AG10803 (cell line): ENCODE measurements around the gene NPHP1.
"Not testable (repeated sequence)": the region's sequence is repeated elsewhere in the genome, so short reads cannot be mapped to it uniquely, and the experiment has no call there.

ENCODE experiments used
- DNase-seq: peaks from one replicate; pipeline ENCODE4 v3.0.0; 2010; ENCODE audit warnings: low read depth
- H3K4me3 ChIP-seq: 2 replicates; pipeline ENCODE4 v1.5.1; 2011; ENCODE audit warnings: mild to moderate bottlenecking, low read length, control low read depth
- TF ChIP-seq, protein P1 (sequence below): conservative IDR thresholded peaks from 2 replicates; pipeline ENCODE4 v1.5.1; 2011; ENCODE audit warnings: mild to moderate bottlenecking, low read length, control low read depth, inconsistent platforms

Gene NPHP1

DNA sequence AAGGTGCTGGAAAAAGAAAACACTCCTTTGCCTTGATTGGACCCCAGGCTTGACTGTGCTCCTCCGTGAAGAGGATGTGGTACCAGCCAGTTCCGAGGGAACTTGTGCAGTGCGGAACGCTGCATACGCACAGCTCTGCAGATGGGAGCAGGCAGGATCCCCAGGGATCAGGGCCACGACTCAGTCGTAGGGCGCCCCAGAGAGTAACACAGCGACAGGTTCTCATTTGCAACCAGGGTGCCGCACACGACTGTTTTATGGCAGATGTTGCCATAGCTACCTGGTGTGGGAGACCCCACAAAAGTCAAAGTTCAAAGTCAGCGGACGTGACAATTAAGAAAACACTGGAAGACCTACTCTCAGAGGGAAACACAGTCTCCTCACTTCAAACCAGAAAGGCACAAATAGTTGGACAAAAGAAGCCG lies 90.0 kb downstream of the NPHP1 start:
- H3K4me3 ChIP-seq: peak overlapping the region; percentile 65
- TF ChIP-seq, protein P1, sequence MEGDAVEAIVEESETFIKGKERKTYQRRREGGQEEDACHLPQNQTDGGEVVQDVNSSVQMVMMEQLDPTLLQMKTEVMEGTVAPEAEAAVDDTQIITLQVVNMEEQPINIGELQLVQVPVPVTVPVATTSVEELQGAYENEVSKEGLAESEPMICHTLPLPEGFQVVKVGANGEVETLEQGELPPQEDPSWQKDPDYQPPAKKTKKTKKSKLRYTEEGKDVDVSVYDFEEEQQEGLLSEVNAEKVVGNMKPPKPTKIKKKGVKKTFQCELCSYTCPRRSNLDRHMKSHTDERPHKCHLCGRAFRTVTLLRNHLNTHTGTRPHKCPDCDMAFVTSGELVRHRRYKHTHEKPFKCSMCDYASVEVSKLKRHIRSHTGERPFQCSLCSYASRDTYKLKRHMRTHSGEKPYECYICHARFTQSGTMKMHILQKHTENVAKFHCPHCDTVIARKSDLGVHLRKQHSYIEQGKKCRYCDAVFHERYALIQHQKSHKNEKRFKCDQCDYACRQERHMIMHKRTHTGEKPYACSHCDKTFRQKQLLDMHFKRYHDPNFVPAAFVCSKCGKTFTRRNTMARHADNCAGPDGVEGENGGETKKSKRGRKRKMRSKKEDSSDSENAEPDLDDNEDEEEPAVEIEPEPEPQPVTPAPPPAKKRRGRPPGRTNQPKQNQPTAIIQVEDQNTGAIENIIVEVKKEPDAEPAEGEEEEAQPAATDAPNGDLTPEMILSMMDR: no peak
- DNase-seq: no peak

DNA sequence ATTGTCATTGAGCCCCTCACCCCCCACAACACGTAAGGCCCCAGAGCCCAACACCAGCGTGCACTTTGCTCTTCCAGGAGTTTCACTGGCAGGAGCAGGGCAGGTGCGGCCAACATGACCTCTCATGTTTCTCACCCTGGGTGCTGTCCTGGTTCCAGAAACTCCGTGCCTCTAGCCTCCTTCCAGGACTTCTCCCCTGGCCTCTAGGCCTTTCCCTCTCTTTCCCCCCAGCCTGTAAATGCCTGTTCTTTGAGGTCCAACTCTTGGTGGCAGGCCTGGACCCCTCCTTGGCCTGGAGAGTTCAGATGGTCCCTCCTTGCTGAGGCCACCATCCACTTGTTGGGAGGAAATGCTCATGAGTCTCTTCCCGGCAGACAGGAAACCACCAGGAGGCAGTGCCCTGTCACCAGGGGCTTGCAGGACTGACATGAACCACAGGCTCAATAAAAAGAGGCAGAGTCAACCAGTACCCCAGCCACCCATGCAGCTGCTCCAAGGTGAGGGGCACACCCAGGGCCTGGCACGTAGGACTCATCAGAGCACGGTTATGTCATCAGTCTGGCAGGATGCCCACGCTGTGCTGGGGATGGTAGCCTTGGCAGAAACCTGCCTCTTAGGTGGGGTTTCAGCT lies 90.7 kb downstream of the NPHP1 start:
- no peak for DNase-seq
- TF ChIP-seq, protein P1: peak; percentile 26; the same call in 1 of the 2 replicates
- no peak overlapping the region for H3K4me3 ChIP-seq

DNA sequence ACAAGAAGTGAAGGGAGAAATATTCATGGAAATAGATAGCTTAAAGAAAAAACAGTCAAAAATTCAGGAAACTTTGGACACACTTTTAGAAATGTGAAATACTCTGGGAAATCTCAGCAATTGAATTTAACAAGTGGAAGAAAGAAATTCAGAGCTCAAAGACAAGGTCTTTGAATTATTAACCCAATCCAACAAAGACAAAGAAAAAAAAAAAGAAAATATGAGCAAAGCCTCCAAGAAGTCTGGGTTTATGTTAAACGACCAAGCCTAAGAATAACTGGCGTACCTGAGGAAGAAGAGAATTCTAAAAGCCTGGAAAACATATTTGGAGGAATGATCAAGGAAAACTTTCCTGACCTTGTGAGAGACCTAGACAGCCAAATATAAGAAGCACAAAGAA lies 96.5 kb downstream of the NPHP1 start:
- H3K4me3 ChIP-seq, DNase-seq: not testable (repeated sequence)

DNA sequence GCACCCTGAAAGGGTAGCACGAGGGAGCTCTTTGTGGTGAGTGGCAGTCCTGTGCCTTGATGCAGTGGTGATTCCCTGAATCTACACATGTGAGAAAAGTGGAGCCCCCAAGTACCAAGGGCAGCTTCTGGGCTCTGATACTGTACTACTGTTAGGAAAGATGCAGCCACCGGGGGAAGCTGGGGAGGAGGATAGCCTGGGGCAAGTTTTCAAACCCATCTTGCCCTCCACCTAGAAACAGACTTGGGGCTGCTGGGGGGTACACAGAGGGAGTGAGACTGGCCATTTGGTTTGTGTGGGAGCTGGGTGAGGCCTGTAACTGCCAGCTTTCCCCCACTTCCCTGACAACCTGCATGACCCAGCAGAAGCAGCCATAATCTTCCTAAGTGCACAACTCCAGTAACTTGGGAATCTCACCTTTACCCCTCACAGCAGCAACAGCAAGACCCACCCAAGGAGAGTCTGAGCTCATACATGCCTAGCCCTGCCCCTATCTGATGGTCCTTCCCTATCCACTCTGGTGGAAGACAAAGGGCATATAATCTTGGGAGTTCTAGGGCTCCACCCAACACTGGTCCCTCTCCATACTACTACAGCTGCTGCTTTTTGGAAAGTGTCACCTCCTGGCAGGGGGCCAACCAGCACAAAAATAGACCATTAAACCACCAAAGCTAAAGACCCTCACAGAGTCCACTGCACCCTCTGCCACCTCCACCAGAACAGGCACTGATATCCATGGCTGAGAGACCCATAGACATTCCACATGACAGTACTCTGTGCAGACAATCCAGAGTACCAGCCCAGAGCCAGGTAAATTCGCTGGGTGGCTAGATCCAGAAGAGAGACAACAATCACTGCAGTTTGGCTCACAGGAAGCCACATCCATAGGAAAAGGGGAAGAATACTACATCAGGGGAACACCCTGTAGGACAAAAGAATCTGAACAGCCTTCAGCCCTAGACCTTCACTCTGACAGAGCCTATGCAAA lies 97.4 kb downstream of the NPHP1 start:
- TF ChIP-seq, protein P1: no peak
- H3K4me3 ChIP-seq: no peak overlapping the region
- DNase-seq: no peak

DNA sequence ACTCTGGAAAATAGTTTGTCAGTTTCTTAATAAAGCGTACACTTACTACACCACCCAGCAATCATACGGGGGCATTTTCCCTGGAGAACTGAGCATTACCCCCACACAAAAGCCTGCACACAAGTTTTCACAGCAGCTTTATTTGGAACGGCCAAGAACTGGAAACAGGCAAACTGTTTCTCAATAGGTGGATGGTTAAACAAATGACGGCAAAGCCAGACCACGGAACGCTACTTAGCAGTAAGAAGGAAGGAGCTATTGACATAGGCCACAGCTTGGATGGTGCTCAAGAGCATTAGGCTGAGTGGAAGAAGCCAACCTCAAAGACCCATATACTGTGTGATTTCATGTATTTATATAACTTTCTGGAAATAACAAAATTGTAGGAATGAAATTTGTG lies 98.2 kb downstream of the NPHP1 start:
- H3K4me3 ChIP-seq: no peak overlapping the region
- TF ChIP-seq, protein P1: no peak
- DNase-seq: peak; percentile 62

DNA sequence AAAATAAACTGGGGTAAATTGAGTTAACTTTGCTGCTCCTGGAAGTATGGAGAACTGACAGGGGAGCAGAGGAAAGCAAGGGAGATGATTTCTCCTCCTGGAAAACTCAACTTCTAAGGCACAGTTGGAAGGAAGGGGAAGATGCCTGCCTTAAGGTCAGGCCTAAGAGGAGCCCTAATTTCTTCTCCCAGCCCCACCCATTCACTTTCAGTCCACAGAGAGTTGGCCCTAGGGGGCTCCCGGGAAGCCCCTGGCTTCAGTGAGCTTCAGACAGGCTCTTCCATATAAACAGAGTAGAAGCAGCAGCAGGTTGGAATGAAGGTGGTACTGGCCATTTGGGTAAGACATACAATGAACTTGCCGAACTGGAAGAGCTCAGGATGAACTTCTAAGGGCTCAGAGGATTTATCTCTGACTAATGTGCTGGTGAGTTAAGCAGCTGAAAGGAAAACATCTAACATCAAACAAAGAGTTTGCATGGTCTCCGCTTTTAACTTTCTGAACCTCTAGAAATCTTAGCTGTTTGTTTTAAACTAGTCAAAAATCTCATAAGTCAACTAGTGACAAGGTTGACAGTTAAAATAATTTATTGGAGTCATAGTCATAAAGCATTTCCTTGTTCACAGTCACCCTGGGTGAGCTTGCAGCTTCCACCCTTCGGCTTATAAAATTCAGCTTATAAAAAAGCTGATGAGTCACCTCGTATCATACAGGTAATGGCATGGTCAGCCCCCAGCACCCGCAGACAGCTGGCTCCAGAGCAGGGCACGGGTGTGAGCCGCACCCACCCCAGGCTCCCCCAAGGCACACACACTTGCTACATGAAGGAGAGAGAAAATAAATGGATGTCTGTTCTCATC lies 99.0 kb downstream of the NPHP1 start:
- no peak overlapping the region for H3K4me3 ChIP-seq
- DNase-seq: peak; percentile 25
- TF ChIP-seq, protein P1: no peak

DNA sequence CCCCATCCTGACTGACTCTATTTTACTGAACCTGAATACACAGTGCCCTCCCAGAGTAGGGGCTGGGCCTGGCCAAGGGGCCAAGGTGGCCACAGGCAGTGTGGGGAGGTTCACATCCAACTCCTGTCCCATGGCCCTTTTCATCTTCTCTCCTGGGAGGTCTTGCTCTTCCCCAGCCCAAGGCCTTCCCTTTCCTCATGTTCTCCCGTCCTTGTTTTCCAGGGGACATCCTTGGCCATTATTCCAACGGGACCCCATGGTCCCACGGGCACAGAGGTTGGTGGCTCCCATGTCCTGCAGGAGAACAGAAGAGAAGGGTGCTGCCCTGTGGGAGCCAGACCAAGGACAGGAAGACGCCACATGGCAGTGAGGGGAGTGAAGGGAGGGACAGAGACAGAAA lies 99.6 kb downstream of the NPHP1 start:
- DNase-seq: no peak
- TF ChIP-seq, protein P1: no peak
- no peak overlapping the region for H3K4me3 ChIP-seq
